Stimulated activated naive CD8-positive, alpha-beta T cell treated with anti-CD3 and anti-CD28 coated beads, Interleukin-15, Interleukin-2, amounts not matched to agents 100 U/mL and 50 U/mL, for 24 hours (primary cell): ENCODE measurements around the gene ZNF334.
A peak's percentile ranks its signal among the peaks of the same experiment; 100 is the strongest.

Experiments
- ATAC-seq: fragments of 150-1000 bp; cut with Tn5 transposase; one replicate; pipeline ENCODE4 v1.10.0; 2021
- DNase-seq: peaks from one replicate; pipeline ENCODE4 v3.0.0; 2021

The ZNF334 gene

GRCh38 chr20:46512943-46513844 lies at the start of gene ZNF334:
Gene ZNF334 (minus strand): TSS chr20:46513559. CDS start chr20:46512102, 1,457 bp downstream.
- ATAC-seq (peak; percentile 98), DNase-seq (peak; percentile 73)

GRCh38 chr20:46562373-46563169 lies 49.2 kb upstream of the ZNF334 start:
- ATAC-seq (peak; percentile 45), DNase-seq (peak; percentile 82)

GRCh38 chr20:46562009-46562372 lies 48.6 kb upstream of the ZNF334 start:
- ATAC-seq (no peak), DNase-seq (no peak)

- ATAC-seq, result no peak
- no peak for DNase-seq
Observed at GRCh38 chr20:46559685-46560440, 46.5 kb upstream of the ZNF334 start.

- DNase-seq, result no peak
Observed at GRCh38 chr20:46559001-46559400, 45.6 kb upstream of the ZNF334 start.

GRCh38 chr20:46558511-46558959 lies 45.2 kb upstream of the ZNF334 start:
- peak; percentile 96 for ATAC-seq
- DNase-seq, result peak; percentile 64

More at GRCh38 chr20:46559001-46559400, 45.6 kb upstream of the ZNF334 start:
- ATAC-seq, result no peak

GRCh38 chr20:46557231-46557956 lies 44.0 kb upstream of the ZNF334 start:
- no peak for DNase-seq
- no peak for ATAC-seq

- DNase-seq (no peak), ATAC-seq (no peak)
Observed at GRCh38 chr20:46555370-46555956, 42.1 kb upstream of the ZNF334 start.

GRCh38 chr20:46554828-46555227 lies 41.5 kb upstream of the ZNF334 start:
- DNase-seq (no peak), ATAC-seq (no peak)

- ATAC-seq (no peak), DNase-seq (no peak)
Observed at GRCh38 chr20:46553926-46554325, 40.6 kb upstream of the ZNF334 start.

GRCh38 chr20:46552460-46553420 lies 39.4 kb upstream of the ZNF334 start:
- peak; percentile 93 for ATAC-seq
- peak; percentile 57 for DNase-seq

GRCh38 chr20:46551522-46552381 lies 38.4 kb upstream of the ZNF334 start:
- DNase-seq, result no peak
- ATAC-seq, result no peak

- no peak for DNase-seq
- no peak for ATAC-seq
Observed at GRCh38 chr20:46550461-46550860, 37.1 kb upstream of the ZNF334 start, which contains the start of gene OCSTAMP. Gene OCSTAMP (minus strand): TSS chr20:46550654. CDS start chr20:46550560, 94 bp downstream.

- no peak for DNase-seq
- no peak for ATAC-seq
Observed at GRCh38 chr20:46549188-46549972, 36.0 kb upstream of the ZNF334 start.

- DNase-seq (no peak), ATAC-seq (no peak)
Observed at GRCh38 chr20:46548688-46549087, 35.3 kb upstream of the ZNF334 start.

GRCh38 chr20:46547995-46548394 lies 34.6 kb upstream of the ZNF334 start:
- DNase-seq, result no peak
- no peak for ATAC-seq

GRCh38 chr20:46546936-46547335 lies 33.6 kb upstream of the ZNF334 start:
- DNase-seq (no peak), ATAC-seq (no peak)

GRCh38 chr20:46546298-46546697 lies 32.9 kb upstream of the ZNF334 start:
- DNase-seq, result no peak
- ATAC-seq, result no peak
